Activated CD8-positive, alpha-beta memory T cell treated with anti-CD3 and anti-CD28 coated beads, Interleukin-2, amount 50 U/mL, for 48 hours (primary cell): Measurements from ENCODE around the gene SLMAP.
"Not testable (repeated sequence)": the region's sequence is repeated elsewhere in the genome, so short reads cannot be mapped to it uniquely, and the experiment has no call there.

Experiments used
- DNase-seq: peaks from one replicate; pipeline ENCODE4 v3.0.0-alpha.2; 2020

The SLMAP gene

DNA sequence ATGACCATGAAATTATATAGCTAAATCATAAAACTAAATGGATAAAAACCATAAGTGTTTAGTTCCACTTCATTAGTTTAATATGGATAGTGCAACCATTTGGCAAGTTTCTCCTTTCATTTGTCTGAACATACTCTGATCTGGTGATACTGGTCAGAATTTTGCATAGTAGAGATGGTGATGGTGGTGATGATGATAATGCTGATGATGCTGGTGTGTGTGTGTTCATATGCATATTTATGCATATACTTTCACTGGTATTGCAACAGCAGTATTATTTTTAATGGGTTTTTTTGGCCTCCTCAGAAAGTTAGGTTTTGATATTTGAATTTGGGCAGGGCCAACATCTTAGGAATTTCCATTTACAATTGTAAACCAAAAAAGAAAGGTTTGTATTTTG lies 76.4 kb downstream of the SLMAP start:
- DNase-seq: no peak

DNA sequence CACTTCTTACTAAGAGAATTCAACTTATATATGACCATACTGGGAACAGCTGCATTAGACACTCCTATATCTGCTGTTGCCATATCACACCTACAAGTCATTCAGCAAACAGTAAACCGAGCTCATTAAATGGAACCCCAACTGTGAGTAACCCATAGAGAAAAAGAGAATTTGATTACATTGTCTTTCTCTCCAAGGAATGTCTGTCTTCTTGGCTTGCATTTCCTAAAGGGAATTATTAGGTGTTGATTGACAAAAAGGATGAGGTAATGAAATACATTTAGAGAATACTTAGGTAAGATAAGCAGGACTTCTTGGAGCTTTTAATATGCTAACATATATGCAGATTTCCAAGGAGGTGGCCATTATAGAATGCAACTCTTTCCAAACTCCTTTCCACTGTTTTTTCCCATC lies 76.8 kb downstream of the SLMAP start:
- no peak for DNase-seq

DNA sequence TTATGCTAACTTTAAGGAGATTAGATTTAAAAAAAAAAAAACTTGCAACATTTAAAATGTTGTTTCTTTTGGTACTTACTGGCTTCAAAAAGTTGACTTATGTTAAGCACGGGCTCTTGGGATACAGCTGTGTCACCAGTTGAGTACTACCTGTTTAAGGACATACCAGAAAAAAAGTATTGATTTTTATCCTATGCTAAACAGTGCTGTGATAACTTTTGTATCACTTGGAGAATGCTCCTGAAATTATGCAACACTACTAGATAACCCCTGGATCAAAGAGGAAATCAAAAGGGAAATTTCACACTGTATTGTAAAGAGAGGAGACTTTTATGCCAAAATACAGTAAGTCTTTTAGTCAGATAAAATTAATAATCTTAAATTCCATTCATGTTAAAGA lies 77.7 kb downstream of the SLMAP start:
- no peak for DNase-seq

DNA sequence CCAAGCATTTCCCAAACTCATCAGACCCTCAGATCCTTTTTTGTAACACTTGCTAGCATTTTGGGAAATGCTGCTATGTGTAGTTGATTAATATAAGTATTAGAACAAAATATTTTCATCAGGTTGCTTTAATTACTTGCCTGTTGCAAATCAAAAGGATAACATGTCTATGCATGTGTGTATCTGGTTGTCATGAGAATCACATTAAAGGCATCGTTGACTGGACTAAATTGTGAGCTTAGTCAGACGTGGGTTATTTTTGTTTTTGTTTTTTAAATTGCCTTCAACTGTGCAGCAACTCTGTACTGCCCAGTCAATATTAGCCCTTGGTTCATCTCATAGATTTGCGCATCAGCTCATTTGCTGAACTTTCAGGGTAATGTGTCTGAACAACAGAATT lies 81.6 kb downstream of the SLMAP start:
- DNase-seq: no peak

DNA sequence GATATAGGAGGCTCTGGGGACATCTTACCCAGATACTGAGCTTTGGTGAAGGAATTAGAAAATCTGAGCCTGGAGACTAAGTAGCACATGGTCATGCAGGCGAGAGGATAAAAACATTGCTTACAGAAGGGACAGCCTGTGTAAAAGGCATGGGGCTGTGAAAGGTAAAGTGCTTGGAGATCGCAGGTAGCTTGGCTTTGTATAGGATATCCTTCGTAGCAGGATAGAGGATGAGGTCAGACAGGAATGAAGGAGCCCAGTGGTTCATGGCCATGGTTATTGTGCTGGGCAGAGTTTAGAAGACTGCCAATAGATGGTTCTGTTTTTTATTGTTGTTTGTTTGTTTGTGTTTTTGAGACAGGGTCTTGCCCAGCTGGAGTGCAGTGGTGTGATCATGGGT lies 82.5 kb downstream of the SLMAP start:
- DNase-seq: no peak

DNA sequence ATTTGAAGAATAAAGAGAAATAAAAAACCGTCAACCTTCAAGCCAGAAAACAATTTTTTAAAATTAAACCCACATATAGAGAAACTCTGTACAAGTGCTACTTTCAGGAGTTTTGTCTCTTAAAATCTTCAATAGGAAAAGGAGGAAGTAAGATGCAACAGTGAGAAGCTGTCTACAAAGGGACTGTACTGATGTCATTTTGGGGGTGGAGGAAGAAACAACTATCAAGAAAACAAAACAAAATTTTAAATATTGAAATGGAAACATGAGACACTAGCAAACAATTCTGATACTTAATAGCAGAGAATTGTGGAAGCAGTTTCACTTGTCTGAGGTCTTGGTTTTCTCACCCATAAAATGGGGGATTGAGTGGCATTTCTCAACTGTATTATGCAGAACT lies 84.4 kb downstream of the SLMAP start:
- no peak for DNase-seq

DNA sequence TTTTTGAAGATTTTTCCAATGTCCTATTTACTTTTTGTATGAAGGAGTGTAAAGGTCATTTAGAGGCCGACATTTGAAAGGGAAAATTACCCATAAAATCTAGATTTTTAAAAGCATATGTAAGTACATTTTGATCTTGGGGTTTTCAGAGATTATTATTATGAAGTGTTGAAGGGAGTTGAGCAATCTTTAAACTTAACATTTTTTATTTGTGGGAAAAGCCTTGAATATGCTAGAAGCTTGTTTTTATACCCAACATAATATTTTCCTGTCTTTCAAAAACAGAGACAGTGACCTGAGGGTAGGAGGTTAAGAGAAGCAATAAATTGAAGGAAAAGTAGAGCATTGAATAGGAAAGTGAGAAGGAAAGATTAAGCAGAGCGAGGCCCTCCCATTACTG lies 85.7 kb downstream of the SLMAP start:
- no peak for DNase-seq

DNA sequence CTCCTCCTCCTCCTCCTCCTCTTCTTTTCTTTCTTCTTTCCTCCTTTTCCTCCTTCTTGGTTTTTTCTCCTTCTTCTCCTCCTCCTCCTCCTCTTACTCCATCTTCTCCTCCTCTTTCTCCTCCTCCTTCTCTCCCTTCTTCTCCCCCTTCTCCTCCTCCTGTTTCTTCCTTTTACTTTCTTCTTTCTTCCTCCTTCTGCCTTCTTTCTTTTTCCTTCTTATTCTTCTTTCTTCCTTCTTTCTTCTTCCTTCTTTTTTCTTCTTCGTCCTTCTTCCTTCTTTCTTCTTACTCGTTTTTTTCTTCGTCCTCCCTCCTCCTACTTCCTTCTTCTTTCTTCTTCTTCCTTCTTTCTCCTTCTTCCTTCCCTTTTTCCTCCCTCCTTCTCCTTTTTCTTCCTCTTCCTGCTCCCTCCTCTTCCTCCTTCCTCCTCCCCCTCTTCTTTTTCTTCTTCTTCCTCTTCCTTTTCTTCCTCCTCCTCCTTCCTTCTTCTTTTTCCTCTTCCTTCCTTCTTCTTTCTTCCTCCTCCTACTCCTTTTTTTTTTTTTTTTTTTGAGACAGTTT lies 92.1 kb downstream of the SLMAP start:
- DNase-seq: no peak

DNA sequence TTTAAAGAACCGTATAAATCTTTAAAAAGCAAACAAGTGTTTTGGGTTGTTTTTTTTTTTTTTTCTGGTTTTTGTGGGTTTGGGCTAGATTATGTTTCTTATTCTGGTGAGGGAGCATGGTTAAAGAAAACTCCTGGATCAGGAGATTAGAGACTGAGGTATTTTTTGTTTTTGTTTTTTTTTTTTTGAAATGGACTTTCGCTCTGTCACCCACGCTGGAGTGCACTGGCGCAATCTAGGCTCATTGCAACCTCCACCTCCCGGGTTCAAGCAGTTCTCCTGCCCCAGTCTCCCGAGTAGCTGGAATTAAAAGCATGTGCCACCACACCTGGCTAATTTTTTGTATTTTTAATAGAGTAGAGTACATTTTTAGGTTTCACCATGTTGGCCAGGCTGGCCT lies 95.2 kb downstream of the SLMAP start:
- no peak for DNase-seq

DNA sequence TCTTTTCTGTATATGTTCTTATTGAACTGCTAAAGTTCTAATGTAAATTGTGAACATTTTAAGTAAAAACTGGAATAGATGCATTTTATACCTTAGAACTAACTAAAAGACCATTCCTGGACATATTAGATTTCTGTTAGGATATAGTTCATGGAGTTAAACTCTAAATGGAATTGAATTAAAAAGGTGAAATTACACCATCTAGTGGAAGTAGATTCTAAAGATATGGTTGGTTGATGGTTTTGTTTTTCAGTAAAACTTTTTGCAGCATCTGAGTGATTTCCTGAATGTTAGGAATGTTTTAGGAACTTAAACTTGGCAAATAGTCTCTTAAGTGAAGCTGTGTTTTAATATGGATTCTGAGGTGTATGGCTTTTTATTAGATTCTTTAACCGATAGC lies 96.8 kb downstream of the SLMAP start:
- DNase-seq: no peak

DNA sequence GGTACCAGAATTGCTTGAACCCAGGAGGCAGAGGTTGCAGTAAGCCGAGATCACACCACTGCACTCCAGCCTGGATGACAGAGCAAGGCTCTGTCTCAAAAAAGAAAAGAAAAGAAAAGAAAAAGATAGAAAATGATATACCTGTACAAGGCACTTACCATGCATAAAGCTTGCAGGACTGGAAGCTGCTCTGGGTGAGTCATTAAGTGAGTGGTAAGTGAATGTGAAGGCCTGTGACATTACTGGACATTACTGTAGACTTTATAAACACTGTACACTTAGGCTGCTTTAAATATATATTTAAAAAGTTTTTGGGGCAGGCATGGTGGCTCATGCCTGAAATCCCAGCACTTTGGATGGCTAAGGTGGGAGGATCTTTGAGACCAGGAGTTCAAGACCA lies 99.2 kb downstream of the SLMAP start:
- DNase-seq: no peak

DNA sequence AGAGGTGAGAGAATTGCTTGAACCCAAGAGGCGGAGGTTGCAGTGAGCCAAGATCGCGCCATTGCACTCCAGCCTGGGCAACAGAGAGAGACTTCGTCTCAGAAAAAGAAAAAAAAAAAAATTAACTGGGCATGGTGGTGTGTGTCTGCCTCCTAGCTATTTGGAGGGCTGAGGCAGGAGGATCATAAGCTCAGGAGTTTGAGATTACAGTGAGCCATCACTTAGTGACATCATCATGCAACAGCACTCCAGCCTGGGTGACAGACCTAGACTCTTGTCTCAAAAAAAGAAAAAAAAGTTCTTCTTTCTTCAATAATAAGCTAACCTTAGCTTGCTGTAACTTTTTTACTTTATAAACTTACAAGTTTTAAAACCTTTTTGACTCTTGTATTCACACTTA lies 99.8 kb downstream of the SLMAP start:
- DNase-seq: no peak

DNA sequence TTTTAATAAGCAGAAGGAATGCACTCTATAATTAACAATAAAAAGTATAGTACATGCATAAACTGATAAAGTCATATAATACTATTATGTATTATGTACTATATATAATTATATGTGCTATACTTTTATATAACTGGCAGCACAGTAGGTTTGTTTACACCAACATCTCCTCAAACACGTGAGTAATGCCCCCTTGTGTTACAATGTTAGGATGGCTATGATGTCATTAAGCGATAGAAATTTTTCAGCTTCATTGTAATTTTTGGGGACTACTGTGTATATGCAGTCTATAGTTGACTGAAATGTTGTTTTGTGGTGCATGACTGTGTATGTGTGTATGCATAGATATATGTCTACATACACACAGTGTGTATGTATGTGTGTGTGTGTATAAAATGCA lies 100.6 kb downstream of the SLMAP start:
- no peak for DNase-seq

DNA sequence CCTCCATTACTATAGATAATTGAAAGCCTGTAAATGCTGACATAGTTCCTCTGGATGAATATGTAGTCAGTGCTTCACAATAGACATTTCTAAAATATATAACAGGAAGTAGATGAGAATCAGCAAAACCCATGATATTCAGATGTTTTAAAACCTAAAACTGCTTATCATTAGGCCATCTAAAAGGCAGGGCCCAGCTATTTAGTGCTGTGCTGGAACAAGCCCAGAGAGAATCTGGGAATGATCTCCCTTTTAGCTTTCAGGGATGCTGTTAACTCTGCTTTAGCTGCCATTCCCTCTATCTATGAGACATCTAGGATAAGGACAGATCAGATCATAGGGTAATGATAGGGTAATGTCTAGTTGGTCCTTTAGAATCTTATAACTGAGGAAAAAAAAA lies 106.8 kb downstream of the SLMAP start:
- no peak for DNase-seq

DNA sequence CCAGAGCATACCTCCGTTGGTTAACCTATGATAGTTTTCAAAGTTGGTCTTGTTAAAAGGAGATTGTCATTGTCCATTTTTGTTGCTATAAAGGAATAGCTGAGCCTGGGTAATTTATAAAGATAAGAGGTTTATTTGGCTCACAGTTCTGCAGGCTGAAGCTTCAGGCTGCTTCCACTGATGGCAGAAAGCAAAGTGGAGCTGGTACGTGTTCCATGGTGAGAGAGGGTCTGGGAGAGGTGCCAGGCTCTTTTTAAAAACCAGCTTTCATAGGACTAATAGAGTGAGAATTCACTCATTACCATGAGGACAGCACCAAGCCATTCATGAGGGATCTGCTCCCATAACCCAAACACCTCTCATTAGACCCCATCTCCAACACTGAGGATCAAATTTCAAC lies 107.3 kb downstream of the SLMAP start:
- DNase-seq: no peak

DNA sequence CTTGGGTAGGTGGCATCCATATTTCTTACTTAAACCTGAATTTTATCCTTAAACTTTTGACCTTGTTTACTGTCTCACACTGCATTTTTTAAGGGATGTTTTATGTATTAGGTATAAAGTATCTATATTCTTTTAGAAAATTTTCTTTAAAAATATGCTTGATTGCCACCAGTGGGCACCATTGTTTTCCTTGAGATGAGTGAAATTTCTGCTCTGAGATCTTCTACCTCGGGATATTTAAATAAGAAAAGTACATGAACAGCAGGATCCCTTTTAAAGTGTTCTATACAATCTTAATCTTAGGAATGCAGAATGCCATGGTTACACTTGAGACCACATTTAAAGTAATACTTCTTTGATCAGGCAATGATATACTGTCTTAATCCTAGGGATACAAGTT lies 108.7 kb downstream of the SLMAP start:
- no peak for DNase-seq

DNA sequence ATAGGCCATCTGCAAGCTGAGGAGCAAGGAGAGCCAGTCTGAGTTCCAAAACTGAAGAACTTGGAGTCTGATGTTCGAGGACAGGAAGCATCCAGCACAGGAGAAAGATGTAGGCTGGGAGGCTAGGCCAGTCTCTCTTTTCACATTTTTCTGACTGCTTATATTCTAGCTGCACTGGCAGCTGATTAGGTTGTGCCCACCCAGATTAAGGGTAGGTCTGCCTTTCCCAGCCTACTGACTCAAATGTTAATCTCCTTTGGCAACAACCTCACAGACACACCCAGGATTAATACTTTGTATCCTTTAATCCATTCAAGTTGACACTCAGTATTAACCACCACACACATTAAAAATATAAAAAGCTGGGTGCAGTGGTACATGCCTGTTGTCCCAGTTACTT lies 113.0 kb downstream of the SLMAP start:
- DNase-seq: not testable (repeated sequence)

DNA sequence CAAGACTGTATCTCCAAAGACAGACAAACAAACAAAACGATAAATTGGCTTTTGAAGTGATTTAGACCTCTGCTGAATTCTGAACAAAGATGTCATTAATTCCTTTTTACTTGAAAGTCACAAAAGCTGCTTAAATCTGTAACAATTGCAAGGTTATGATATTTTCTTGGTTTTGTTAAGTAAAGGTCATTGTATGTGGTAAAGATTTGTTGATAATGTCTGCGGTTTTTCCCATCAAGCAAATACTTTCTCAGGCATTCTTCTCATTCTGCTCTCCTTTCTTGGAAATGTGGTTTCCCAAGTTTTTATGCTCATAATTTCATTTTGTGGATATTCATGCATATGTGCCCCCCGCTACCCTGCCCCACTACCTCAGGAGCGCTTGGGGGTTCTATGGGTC lies 116.5 kb downstream of the SLMAP start:
- no peak for DNase-seq

DNA sequence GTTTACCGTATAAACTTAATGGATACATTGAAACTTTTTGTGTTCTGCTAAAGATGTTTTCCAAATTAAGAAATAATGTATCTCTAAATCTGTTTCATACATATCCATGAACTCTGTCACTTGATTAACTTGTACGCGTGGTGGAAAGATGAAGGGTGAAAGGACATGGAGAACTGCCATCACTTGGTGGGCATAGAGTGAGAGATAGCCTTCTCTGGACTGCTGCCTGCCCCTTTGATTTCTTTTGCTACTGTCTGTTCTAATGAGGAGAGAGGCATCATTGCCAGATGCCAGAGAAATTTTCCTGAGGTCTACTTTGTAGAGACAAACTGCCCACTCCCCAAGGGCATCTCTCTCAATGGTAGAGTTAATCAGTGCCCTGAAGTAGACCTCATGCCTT lies 120.5 kb downstream of the SLMAP start:
- no peak for DNase-seq

DNA sequence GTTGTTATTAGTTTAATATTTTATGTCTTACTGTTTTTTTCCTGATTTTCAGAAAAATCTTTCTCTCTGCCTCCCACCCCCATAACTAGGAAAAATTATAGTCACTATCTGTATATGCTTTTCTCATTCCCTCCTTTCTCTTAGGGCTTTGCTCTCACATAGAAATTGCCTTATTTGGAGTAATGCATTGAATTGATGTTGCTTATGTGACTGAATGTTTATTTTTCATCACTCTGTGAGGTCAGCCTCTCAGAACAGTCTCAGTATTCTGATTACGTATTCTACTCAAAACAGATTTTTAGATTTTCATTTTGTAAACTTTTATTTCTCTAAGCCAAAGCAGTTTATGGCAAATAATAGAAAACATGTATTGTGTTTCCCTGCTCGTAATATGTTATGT lies 121.0 kb downstream of the SLMAP start:
- no peak for DNase-seq

DNA sequence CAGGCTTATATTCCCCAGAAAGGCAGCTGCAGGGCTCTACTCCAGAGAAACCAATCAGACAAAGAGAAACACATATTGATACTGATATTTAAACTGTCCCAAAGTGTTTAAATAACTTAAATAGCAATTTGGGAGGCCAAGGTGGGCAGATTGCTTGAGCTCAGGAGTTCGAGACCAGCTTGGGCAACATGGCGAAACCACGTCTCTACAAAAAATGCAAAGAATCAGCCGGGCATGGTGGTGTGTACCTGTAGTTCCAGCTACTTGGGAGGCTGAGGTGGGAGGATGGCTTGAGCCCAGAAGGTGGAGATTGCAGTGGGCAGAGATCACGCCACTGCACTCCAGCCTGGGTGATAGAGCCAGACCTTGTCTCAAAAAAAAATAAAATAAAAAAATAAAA lies 128.3 kb downstream of the SLMAP start:
- not testable (repeated sequence) for DNase-seq

DNA sequence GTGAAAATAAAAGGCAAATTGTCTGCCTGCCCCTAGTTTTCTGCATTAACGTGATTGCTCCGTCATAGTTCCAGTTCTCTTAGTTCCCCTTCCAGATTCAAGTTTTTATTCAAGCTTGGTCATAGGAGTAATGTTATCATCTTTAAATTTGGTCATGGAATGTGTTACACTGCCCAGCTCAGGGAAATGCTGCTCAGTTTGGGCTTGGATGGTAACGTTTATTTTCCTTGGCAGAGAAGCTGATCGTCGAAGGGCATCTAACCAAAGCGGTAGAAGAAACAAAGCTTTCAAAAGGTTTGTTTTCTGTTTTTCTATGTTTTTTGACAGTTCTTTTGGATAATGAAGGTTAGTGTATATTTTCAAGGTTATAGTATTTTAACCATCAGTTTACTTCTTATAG lies 133.7 kb downstream of the SLMAP start:
- no peak for DNase-seq

DNA sequence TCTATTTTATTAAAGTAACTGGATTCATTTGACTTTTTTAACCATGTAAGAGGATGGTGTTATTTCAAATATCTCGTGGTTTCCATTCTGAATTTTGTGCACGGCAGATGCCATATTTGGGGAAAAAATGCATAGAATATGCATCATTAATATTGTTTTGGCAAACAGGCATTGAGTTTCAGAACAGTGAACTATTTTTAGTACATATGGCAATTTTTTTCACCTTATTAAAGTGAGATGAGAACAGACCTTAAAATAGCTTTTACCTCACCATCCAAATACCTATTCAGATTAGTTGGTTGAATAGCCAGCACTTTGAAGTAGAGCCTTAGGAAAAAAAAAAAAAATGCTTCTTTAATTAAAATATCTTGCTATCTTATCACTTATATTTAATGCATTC lies 134.8 kb downstream of the SLMAP start:
- no peak for DNase-seq

DNA sequence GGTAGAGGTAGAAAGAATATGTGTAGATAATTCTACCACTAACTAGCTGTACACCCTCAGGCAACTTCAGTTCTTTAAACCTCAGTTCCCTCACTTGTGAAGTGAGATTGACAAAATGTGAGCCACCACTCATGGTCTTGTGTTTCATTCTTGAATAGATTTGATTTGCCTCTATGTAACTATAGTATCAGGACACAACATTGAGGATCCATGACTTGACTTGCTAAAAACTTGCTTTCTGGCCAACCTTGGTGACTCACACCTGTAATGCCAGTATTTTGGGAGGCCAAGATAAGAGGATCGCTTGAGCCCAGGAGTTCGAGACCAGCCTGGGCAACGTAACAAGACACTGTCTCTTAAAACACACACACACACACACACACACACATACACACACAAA lies 136.3 kb downstream of the SLMAP start:
- no peak for DNase-seq

DNA sequence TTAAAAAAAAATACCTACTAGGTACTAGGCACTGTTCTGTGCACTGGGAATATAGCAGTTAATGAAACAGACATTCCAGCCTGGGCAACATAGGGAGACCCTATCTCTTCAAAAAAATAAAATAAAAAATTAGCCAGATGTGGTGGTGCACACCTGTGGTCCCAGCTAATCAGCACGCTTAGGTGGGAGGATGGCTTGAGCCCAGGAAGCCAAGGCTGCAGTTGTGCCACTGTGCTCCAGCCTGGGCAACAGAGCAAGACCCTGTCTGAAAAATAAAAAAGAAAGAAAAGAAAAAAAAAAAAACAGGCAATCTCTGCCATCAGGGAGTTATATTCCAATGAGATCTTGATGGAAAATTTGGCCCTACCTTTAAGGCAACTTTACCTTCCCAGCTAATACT lies 137.0 kb downstream of the SLMAP start:
- no peak for DNase-seq

DNA sequence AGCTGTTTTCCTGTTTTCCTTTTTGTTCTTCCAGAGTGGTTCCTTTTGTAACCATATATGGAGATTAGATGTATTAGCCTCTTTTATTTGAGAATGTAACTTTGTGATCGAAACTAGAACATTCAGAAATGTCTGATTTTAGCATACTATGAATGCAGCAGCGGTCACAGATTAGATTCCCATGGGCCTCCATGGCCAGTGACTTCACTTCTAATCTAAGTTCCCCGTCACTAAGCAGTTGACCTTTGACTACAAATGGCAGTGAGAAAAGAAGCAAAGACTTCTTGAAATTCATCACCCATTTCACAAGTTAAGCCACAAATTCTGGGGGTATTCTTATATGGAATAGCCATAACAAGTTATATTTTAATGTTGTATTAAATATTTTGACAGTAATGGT lies 137.6 kb downstream of the SLMAP start:
- no peak for DNase-seq
